Muscle layer of colon (tissue), 2 donors: ENCODE measurements around the gene ALDH4A1.

Source experiments
- H3K27ac ChIP-seq: one replicate; pipeline ENCODE4 v1.7.0; 2013; ENCODE audit warnings: low read depth, mild to moderate bottlenecking, low read length, moderate library complexity
- H3K27me3 ChIP-seq, 2 donors: one replicate each; pipeline ENCODE4 v1.7.0; 2013; ENCODE audit warnings: low read length in 2 of 2, mild to moderate bottlenecking in 2 of 2; ENCODE audit not compliant: insufficient read depth in 2 of 2, control insufficient read depth in 1 of 2
- H3K36me3 ChIP-seq: one replicate; pipeline ENCODE4 v1.7.0; 2013; ENCODE audit warnings: mild to moderate bottlenecking, low read length; ENCODE audit not compliant: insufficient read depth
- H3K4me1 ChIP-seq: one replicate; pipeline ENCODE4 v1.7.0; 2013; ENCODE audit warnings: mild to moderate bottlenecking, low read length; ENCODE audit not compliant: insufficient read depth
- H3K4me3 ChIP-seq, 2 donors: one replicate each; pipeline ENCODE4 v1.7.0; 2013; ENCODE audit warnings: low read length in 2 of 2, low read depth in 1 of 2, mild to moderate bottlenecking in 1 of 2, moderate library complexity in 1 of 2
- H3K9ac ChIP-seq: one replicate; pipeline ENCODE4 v1.7.0; 2013; ENCODE audit warnings: low read length
- H3K9me3 ChIP-seq: one replicate; pipeline ENCODE4 v1.7.0; 2013; ENCODE audit warnings: mild to moderate bottlenecking, low read length
- donor health status: abdominal sarcoma.
- donor health status: Adenocarcinoma of cecum.

The ALDH4A1 gene, protein sequence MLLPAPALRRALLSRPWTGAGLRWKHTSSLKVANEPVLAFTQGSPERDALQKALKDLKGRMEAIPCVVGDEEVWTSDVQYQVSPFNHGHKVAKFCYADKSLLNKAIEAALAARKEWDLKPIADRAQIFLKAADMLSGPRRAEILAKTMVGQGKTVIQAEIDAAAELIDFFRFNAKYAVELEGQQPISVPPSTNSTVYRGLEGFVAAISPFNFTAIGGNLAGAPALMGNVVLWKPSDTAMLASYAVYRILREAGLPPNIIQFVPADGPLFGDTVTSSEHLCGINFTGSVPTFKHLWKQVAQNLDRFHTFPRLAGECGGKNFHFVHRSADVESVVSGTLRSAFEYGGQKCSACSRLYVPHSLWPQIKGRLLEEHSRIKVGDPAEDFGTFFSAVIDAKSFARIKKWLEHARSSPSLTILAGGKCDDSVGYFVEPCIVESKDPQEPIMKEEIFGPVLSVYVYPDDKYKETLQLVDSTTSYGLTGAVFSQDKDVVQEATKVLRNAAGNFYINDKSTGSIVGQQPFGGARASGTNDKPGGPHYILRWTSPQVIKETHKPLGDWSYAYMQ

DNA sequence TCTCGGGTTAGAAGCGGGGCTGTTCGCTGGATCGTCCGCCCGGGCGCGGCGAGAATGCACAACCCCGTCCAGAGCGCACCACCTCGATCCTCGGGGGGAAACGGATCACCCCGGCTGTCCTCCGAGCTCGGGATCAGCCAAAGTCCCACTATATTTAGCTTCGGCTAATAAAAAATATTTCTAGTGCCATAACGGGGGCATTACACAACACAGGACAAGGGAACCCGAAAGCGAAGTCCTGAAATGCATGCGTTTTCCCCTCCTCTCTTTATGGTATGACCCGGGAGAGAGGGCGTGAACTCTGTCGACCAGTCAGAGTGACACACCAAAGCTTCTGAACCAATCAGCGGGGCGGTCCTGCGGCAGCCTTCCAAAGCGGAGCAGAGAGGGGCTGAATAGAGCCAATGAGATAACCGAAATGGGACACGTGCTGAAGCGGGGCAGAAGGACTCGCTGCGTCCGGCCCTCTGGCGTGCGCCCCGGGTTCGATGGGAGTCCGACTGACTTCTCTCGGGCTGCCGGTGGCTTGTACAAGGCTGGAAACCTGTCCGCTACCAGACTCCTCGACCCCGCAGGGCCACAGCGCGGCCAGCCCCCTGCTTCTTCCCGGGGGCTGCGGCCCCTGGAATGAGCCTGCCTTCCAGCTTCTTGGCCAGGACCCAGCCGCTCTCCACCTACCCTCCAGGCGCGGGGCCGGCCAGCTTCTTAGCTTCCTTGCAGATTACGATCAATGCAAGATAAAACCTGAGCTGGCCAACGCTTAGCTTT is at the start of gene ALDH4A1:
ALDH4A1 (minus strand) TSS at position 33 of the 768 bp plus-strand sequence; CDS start at position 1, 32 bp downstream.
- H3K27me3 ChIP-seq: no peaks in the 10 kb centered on the region
- H3K4me3 ChIP-seq: peak within 1 kb of the TSS; percentile 57 to 73
- peaks cover 15% of the 10 kb centered on the region for H3K36me3 ChIP-seq
- peaks cover 23% of the 10 kb centered on the region for H3K4me1 ChIP-seq
- no peaks in the 10 kb centered on the region for H3K9me3 ChIP-seq
- H3K27ac ChIP-seq: peak within 1 kb of the TSS; percentile 79
- H3K9ac ChIP-seq: peak within 1 kb of the TSS; percentile 41

- H3K4me3 ChIP-seq: no peak overlapping the region
- peak overlapping the region; percentile 91 for H3K27ac ChIP-seq
- no peaks in the 10 kb centered on the region for H3K9me3 ChIP-seq
- no peaks in the 10 kb centered on the region for H3K36me3 ChIP-seq
- H3K9ac ChIP-seq: no peak overlapping the region
- no peaks in the 10 kb centered on the region for H3K27me3 ChIP-seq
- peaks cover 80% of the 10 kb centered on the region for H3K4me1 ChIP-seq
These were observed 49.5 kb upstream of the ALDH4A1 start for GRCh38 chr1:18951818-18952391.

GRCh38 chr1:18951416-18951815 is 49.1 kb upstream of the ALDH4A1 start:
- Histone ChIP-seq H3K9me3 (no peaks in the 10 kb centered on the region), H3K9ac (peak overlapping the region; percentile 35), H3K4me3 (no peak overlapping the region), H3K36me3 (no peaks in the 10 kb centered on the region), H3K27me3 (no peaks in the 10 kb centered on the region), H3K4me1 (peaks cover 83% of the 10 kb centered on the region), H3K27ac (peak overlapping the region; percentile 91)

GRCh38 chr1:18950401-18951026 is 48.2 kb upstream of the ALDH4A1 start:
- no peaks in the 10 kb centered on the region for H3K36me3 ChIP-seq
- peak overlapping the region; percentile 35 for H3K9ac ChIP-seq
- H3K9me3 ChIP-seq: no peaks in the 10 kb centered on the region
- H3K27me3 ChIP-seq: no peaks in the 10 kb centered on the region
- H3K27ac ChIP-seq: peak overlapping the region; percentile 91
- peaks cover 89% of the 10 kb centered on the region for H3K4me1 ChIP-seq
- peak overlapping the region; percentile 9 to 47 for H3K4me3 ChIP-seq

GRCh38 chr1:18949686-18950400 is 47.5 kb upstream of the ALDH4A1 start:
- peak overlapping the region; percentile 9 to 47 for H3K4me3 ChIP-seq

GRCh38 chr1:18948913-18949685 is 46.7 kb upstream of the ALDH4A1 start:
- H3K27ac ChIP-seq: peak overlapping the region; percentile 91
- peak overlapping the region in 1 of 2 donors; percentile 47 for H3K4me3 ChIP-seq
- H3K9ac ChIP-seq: peak overlapping the region; percentile 35
- H3K9me3 ChIP-seq: no peaks in the 10 kb centered on the region
- H3K27me3 ChIP-seq: no peaks in the 10 kb centered on the region
- H3K36me3 ChIP-seq: no peaks in the 10 kb centered on the region
- H3K4me1 ChIP-seq: peaks cover 90% of the 10 kb centered on the region

More at GRCh38 chr1:18949686-18950400, 47.5 kb upstream of the ALDH4A1 start:
- H3K9me3 ChIP-seq: no peaks in the 10 kb centered on the region
- H3K27ac ChIP-seq: peak overlapping the region; percentile 91
- H3K9ac ChIP-seq: peak overlapping the region; percentile 35
- H3K4me1 ChIP-seq: peaks cover 91% of the 10 kb centered on the region
- no peaks in the 10 kb centered on the region for H3K36me3 ChIP-seq
- no peaks in the 10 kb centered on the region for H3K27me3 ChIP-seq

DNA sequence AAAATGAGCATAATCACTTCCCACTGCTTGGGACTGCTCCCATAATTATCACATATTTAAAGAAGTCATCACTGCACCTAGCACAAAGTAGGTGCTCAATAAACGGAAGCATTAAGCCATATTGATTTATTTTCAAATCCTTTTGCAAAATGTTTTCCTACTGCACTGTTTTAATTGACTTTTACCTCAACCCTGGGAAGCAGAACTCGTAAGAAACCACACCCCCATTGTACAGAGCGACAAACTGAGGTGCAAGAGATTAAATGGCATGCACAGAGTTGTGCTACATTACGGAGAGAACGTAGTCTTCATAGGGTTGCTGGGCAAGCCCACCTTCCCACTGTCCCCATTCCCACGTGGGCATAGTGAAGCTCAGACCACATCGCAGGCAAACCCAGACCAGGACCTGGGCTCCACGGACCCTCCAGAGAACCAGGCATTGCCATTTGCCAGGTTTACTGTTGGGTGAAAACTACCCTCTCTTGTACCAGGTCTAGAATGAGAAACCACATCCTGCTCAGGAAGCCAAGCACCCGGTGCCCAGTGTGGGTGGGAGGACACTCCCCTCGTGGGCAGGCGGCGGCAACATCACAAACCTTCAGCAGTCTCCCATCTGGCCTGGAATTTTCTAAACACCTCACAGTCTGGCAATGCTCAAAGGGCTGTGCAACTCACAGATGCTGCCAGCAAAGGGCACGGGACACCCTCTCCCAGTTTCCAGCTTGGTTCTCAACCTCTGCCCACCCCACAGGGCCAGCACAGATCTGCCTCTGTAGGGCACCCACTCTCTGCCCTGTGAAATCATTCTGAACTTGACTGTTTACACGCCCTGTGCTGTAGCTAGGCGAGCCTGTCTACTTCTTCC is 45.9 kb upstream of the ALDH4A1 start:
- Histone ChIP-seq H3K27ac (peak overlapping the region; percentile 91), H3K9me3 (no peaks in the 10 kb centered on the region), H3K27me3 (no peaks in the 10 kb centered on the region), H3K4me3 (no peak overlapping the region), H3K4me1 (peaks cover 85% of the 10 kb centered on the region), H3K36me3 (no peaks in the 10 kb centered on the region), H3K9ac (peak overlapping the region; percentile 6)

DNA sequence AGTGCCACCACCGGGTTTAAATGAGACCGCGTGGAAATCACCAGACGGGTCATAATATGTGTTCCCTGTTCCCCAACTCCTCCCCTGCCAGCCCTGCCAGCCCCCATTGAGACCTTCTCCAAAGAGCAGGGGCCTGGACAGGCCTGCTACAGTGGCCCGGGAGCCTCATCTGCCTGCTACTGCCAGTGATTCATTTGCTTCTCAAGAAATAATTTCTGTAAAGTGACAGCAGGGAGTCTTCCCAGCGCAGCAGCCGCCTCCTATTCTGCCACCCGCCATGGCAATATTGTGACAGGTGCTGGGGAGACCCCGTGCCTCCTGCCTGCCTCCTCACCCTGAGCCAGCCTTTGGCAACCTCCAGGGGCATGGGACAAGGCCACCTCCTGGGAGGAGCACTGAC is 45.2 kb upstream of the ALDH4A1 start:
- Histone ChIP-seq H3K27me3 (no peaks in the 10 kb centered on the region), H3K27ac (peak overlapping the region; percentile 91), H3K9me3 (no peaks in the 10 kb centered on the region), H3K36me3 (no peaks in the 10 kb centered on the region), H3K4me1 (peaks cover 83% of the 10 kb centered on the region), H3K4me3 (no peak overlapping the region), H3K9ac (no peak overlapping the region)

GRCh38 chr1:18946550-18947381 is 44.4 kb upstream of the ALDH4A1 start:
- H3K4me1 ChIP-seq: peaks cover 83% of the 10 kb centered on the region
- H3K4me3 ChIP-seq: no peak overlapping the region
- H3K27ac ChIP-seq: peak overlapping the region; percentile 91
- no peaks in the 10 kb centered on the region for H3K27me3 ChIP-seq
- H3K9me3 ChIP-seq: no peaks in the 10 kb centered on the region
- no peaks in the 10 kb centered on the region for H3K36me3 ChIP-seq
- no peak overlapping the region for H3K9ac ChIP-seq
